ENCODE data around the gene CD300LD. TPM values are rescaled to one million over a fixed set of nuclear protein-coding genes. Genes with fewer than 3 reads are reported as not detected.

The CD300LD gene
- total RNA-seq, 1 donor from 2014 or later, result not detected

DNA sequence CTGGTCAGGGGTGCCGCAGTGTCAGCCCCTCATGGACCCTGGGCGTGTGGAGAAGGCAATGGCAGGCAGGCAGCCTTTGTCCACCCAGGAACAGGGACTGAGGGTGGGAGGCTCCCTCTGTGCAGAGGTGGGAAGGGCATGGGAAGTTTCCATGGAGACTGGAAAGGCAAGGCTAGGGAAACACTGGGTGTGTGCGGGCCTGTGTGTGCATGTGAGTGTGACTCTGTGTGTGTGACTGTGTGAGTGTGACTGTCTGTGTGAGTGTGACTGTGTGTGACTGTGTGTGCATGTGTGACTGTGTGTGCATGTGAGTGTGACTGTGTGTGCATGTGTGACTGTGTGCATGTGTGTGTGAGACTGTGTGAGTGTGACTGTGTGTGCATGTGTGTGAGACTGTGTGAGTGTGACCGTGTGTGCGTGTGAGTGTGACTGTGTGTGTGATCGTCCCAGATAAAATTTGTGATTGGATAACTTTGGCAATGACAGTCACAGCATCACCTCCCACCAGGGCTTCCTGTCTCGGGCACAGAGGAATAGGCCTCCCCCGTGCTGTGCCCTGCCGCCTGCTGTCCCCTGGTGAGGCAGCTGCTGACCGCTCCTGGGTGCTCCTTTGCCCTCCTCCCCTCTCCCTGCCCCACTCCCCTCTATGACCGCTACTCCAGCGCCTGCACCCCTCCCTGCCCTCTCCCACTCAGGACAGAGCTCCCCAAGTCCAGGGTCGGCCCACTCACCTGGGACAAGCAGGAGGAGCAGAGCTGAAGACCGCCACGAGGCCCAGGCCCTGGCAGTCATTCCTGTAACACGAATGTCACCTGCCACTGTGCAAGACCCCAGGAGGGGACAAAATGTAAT lies 46.9 kb downstream of the CD300LD start:
- no peak for DNase-seq (ENCODE audit: low spot score)

DNA sequence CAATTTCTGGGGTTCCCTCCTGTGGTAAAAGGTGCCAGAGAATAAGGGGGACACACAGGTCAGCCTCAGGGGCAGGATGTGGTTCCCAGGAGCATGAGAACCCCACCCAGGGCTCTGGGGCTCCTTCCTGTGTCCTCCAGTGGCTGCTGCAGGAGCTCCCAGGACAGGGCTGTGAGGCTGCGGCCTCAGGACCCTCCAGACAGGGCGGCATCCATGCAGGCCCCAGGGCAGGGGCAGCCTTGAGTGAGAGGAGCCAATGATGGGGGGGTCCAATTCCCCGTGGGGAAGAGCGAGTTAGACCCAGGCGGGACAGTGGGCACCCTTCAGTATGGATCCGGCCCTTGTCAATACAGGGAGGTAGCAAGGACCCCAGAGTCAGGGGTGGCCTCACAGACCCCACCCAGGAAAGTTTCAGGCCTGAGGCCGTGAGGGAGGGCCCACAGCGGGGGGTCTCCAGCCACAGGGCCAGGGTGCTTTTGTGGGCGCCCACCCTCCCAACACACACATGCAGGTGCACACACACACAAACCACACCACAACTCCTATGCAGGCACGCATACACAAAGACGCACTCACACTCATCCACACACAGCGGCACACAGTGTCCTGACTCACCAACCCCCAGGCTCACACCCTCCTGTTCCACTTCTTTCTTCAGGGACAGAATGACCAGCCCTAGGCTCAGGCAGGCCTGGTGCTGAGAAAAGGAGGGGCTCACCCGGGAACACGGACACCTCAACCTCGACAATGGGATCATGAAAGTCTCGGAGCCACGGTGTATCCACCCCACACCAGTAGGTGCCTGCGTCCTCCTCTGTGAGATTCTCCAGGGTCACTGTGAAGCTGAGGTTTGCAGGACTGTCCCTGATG lies 48.0 kb downstream of the CD300LD start:
- no peak for DNase-seq (ENCODE audit: low spot score)

DNA sequence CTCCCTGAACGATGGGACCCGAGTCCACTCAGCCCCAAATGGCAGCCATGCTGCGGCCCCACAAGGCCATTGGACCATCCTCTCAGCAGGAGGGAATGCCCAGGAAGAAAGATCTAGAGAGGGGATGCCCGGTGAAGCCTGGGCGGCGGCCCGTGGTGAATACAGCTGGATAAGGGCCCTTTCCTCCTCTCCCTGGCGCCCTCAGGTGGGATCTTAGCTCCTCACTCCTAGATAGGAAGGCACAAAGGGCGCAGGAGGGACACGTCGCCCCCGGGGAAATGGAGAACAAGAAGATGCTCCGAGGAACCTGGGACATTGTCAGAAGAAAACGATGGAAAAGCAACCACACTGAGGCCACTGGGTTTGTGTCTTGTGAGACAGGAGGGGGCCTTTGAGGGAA lies 48.7 kb downstream of the CD300LD start:
- DNase-seq (ENCODE audit: low spot score), result no peak

DNA sequence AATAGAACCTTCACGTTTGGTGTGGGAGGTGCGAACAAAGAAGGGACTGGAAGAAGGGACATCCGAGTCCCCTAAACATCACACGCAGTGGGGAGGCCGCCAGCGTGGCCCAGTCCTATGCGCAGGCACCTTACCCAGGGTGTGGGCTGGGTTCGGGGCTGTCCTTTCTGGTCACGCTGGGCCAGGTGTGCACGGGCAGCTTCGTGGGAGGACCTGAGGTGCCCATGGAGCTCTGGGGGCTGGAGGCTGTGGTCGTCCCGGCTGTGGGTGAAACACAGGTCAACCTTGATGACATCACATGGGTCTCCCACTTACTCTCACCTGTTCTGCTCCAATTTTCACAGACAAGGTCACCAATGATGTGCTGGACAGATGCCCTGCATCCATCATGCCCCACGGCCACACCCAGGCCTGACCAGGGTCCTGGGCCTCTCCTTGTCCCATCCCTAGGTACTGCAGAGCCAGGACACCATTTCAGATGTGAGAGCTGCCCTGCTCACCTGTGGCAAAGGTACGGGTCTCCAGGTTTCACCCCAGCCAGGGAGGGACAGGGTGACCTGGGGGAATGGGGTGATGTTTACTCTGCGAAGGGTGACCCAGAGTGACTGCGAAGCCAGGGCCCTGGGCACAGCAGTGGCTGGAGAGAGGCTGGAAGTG lies 49.2 kb downstream of the CD300LD start:
- DNase-seq (ENCODE audit: low spot score), result no peak

DNA sequence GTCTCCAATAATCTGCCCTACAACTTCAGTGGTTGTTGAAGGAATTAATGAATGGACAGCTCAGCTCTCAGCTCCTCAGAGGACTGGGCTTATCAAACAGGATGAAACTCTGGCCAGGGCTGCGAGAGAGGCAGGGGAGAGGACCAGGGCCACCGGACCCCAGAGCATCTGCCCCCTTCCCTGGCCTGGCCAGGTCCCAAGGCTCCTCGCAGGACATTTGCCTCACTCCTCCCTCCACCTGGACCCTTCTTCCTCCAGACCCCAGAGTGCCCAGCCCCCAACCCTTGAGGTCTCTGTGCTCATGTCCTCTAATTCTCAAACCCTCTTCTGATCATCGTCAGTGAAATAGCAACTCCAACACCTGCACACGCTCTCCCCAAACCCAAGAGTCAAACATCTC lies 49.9 kb downstream of the CD300LD start:
- no peak for DNase-seq (ENCODE audit: low spot score)

DNA sequence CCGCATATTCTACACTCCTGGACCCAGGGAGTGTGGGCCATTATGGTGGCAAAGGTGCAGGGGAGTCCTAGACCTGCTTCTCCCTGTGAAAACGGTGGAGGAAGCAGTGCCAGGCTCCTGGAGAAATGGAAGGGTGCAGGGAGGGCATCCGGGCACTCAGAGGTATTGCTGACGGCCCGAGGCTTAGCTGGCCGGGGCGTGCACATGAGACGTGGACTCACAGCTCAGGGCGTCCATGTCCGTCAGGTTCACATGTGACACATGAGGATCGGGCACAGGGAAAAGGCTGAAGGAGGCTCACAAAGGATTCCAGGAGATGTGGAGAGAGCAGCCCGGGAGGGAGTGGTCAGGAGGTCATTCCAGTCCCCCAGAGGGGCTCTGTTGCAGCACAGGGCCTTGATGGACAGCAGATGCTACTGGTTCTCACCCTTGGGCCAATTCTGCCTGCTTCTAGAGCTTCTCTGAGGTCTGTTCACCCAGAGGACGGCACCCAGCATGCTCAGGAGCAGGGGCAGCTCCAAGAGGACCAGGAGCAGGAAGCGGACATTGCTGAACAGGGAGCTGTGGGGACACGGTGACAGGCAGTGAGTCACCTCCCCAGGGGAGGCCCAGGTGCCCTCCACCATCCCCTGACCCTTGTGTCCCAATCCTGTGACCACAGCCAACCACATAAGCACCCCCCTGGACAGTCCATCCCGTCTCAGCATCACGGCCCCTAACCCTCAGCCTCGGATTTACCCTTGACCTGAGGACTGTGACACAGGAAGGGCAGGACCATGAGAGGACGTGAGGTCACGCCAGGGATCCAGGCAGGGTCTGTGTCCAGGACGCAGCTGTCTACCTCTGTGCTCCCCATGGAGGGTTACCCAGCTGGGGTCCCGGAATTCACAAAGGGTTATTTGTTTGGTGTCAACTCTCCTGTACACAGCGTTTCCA lies 50.6 kb downstream of the CD300LD start:
- no peak for DNase-seq (ENCODE audit: low spot score)

DNA sequence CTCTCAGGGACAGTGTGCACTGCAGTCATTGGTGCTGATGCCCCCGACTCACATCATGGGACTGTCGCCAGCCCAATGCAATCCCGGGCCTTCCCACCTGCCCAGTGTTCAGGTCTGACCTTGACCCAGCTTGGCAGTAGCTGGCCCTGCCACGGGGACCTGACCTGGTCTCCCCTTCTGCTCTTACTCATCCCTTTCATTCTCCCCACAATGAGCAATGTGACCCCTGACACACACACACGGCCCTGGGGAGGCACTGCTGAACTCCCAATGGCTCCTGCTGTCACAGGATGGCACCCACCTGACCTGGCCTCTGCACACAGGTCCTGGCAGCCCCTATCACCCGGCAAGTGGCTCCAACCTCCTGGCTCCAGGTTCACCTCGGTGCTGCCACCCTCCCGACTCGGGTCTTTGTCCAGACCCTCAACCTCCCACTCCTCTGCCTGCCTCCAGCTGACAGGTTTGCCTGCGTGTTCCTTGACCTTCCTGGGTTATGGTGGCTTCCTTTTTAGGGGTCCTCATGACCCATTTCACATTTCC lies 52.7 kb downstream of the CD300LD start:
- DNase-seq (ENCODE audit: low spot score), result no peak

DNA sequence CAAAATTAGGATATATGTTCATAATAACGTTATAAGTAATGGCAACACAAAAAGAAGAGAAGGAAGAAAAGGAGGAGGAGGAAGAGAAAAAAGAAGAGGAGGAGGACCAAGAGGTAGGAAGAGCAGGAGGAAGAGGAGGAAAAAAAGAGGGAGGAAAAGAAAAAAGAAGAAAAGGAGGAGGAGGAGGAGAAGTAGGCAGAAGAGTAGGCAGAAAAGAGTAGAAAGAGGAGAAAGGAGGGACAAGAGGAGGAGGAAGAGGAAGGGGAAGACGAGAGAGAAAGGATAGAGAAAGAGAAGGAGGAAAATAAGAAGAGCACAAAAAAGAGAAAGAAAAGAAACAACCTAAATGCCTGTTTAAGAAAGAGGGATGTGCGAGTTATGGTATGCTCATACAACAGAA lies 55.2 kb downstream of the CD300LD start:
- DNase-seq (ENCODE audit: low spot score), result no peak

DNA sequence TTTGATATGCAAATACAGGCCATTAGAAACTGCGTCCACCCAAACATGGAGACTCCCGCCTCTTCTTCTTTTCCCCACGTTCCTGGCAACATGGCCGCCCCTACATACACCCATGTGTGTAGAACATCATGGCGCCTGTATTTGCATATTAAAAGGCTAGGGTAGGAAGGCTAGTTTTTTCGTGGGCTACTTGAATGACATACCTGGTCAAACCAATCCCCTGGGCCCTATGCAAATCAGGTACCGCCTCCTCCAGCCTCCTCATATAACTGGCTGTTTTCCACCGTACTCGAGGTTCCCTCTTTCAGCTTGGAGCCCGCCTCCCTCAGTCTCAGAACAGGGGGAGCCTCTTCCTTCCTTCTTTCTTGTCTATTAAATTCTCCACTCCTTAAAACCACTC lies 60.0 kb downstream of the CD300LD start:
- peak; percentile 80 for DNase-seq (ENCODE audit: low spot score)

DNA sequence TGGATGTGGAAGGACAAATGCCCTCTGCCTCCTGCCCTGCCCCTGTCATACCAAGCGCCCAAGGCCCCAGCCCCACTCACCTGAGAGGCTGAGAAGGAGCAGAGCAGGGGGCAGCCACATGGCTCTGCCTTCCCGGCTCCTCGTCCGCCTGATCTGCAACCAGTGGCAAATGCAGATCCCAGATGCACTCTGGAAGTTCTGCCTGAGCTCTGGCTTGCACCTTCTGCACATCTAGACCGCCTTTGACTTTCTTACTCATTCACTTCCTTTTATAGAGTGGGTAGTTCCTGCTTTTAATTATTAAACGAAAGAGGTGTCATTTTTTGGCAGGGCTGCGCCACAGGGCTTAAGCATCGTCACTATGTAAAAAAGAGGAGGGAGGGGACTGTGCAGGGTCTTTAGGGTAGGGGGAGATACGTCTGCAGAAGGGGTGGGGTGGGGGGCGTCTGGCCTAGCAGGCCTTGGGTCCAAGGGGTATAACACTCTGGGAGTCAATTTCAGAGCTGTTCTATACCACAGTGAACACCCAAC lies 60.8 kb downstream of the CD300LD start, which contains the start of gene CD300LB:
TSS of gene CD300LB (minus strand) at position 245 of the 531 bp plus-strand sequence. CDS start at position 120, 125 bp downstream.
- DNase-seq (ENCODE audit: low spot score), result peak; percentile 62

DNA sequence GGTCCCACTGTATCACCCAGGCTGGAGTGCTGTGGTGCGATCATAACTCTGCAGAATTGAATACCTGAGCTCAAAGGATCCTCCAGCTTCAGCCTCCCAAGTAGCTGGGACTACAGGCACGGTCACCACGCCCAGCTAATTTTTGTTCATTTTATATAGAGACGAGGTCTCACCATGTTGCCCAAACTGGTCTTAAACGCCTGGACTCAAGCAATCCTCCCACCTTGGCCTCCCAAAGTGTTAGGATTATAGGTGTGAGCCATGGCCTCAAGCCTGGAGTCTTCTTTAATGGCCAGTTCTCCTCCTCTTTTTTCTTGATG lies 61.3 kb downstream of the CD300LD start:
- DNase-seq (ENCODE audit: low spot score), result no peak

Other genes starting within 250 kb of the CD300LD start
- not detected for gene BTBD17, start 230.4 kb downstream of the CD300LD start, total RNA-seq
- not detected for gene GPR142, start 224.8 kb downstream of the CD300LD start, total RNA-seq
- 17.9 TPM for gene GPRC5C, start 160.2 kb downstream of the CD300LD start, total RNA-seq
- 19.0 TPM for gene CD300A, start 125.6 kb downstream of the CD300LD start, total RNA-seq
- gene CD300LB, start 60.8 kb downstream of the CD300LD start, total RNA-seq, result 1.3 TPM
- 4.1 TPM for gene CD300C, start 46.2 kb downstream of the CD300LD start, total RNA-seq
- gene CD300H, start 24.8 kb downstream of the CD300LD start, total RNA-seq, result not detected
- 7.3 TPM for gene CD300E, start 31.5 kb upstream of the CD300LD start, total RNA-seq
- gene CD300LF, start 120.6 kb upstream of the CD300LD start, total RNA-seq, result 2.8 TPM
- gene RAB37, start 145.0 kb upstream of the CD300LD start, total RNA-seq, result 1.3 TPM
- 13.9 TPM for gene NHERF1, start 156.3 kb upstream of the CD300LD start, total RNA-seq
- gene NAT9, start 184.1 kb upstream of the CD300LD start, total RNA-seq, result 37.8 TPM

Data from mesenteric fat pad (tissue), 1 donor.